Thyroid gland (tissue), 4 donors: ENCODE results near the gene KIFC3. TPM values are rescaled to one million over a fixed set of nuclear protein-coding genes. Genes with fewer than 3 reads are reported as not detected.
A peak's percentile ranks its signal among the peaks of the same experiment; 100 is the strongest.
"Not testable (repeated sequence)": the region's sequence is repeated elsewhere in the genome, so short reads cannot be mapped to it uniquely, and the experiment has no call there.

Source experiments
- DNase-seq, 2 donors: peaks; one replicate each; pipeline ENCODE4 v3.0.0-alpha.2; 2019
- H3K27ac ChIP-seq, 3 donors: fragments of 200-600 bp; sonication (generic); 1 replicate in 2 of 3; 2 replicates in 1 of 3; pipeline ENCODE4 v1.5.1; 2016 to 2019; ENCODE audit warnings: mild to moderate bottlenecking in 1 of 3, moderate library complexity in 1 of 3
- H3K27me3 ChIP-seq: fragments of 200-600 bp; sonication (generic); one replicate; pipeline ENCODE4 v1.5.1; 2019
- H3K36me3 ChIP-seq, 2 donors: fragments of 200-600 bp; sonication (generic); one replicate each; pipeline ENCODE4 v1.5.1; 2016 to 2019
- H3K4me1 ChIP-seq, 2 donors: fragments of 200-600 bp; sonication (generic); one replicate each; pipeline ENCODE4 v1.5.1; 2017 to 2019
- H3K4me3 ChIP-seq, 3 donors: fragments of 200-600 bp; sonication (generic); replicated peaks in 1 of 3; 1 replicate in 2 of 3; 2 replicates in 1 of 3; pipeline ENCODE4 v1.5.1; 2016; ENCODE audit warnings: mild to moderate bottlenecking in 1 of 3
- H3K9me3 ChIP-seq: fragments of 200-600 bp; sonication (generic); one replicate; pipeline ENCODE4 v1.5.1; 2017
- POLR2A ChIP-seq, 2 donors: fragments of 450-650 bp; IDR thresholded peaks; one replicate each; pipeline ENCODE4 v1.6.1; 2017; ENCODE audit warnings: antibody characterized with exemption in 2 of 2, mild to moderate bottlenecking in 2 of 2, moderate library complexity in 1 of 2
- WGBS, 2 donors: methylation state at CpG; one replicate each; pipeline ENCODE4 v1.1.5; 2017; 5-methylcytosine and 5-hydroxymethylcytosine counted together
- intact Hi-C: fragments of 100-400 bp; cut with DNase I; formaldehyde crosslinking; loops from one replicate; pipeline ENCODE4 v1.15.1; 2023
- total RNA-seq, 4 donors: library from RNA; depleted of rRNA; stranded (reverse); fragments of >200 nt; gene quantifications; one replicate each; pipeline ENCODE4 v1.2.3, GENCODE V29; 2016
- TF ChIP-seq, protein P1 (sequence below), 6 experiments: fragments of 200-600 bp in 3 of 6; fragments of 450-650 bp in 3 of 6; sonication (generic) in 3 of 6; IDR thresholded peaks; one replicate each; pipeline ENCODE4 v1.5.1; 2016 to 2019; ENCODE audit warnings: antibody characterized with exemption in 6 of 6, mild to moderate bottlenecking in 2 of 6, inconsistent platforms in 1 of 6, moderate library complexity in 1 of 6

KIFC3 gene
- total RNA-seq, 4 donors from 2014 or later, result 88.8 to 153 (median 132) TPM

- H3K27me3 ChIP-seq, result no peaks in the 10 kb centered on the region
- no peaks in the 10 kb centered on the region for H3K4me1 ChIP-seq
- DNase-seq, result peak; percentile 63 to 69
- no peak overlapping the region for H3K27ac ChIP-seq
- no peaks in the 10 kb centered on the region for H3K36me3 ChIP-seq
- intact Hi-C loops, result loop anchor here (10.0 kb wide), 1 partner anchor 145 kb away; no protein-coding TSS in a partner anchor
- no peak for TF ChIP-seq POLR2A (IDR thresholded peaks at IDR 0.05)
- TF ChIP-seq, protein P1, sequence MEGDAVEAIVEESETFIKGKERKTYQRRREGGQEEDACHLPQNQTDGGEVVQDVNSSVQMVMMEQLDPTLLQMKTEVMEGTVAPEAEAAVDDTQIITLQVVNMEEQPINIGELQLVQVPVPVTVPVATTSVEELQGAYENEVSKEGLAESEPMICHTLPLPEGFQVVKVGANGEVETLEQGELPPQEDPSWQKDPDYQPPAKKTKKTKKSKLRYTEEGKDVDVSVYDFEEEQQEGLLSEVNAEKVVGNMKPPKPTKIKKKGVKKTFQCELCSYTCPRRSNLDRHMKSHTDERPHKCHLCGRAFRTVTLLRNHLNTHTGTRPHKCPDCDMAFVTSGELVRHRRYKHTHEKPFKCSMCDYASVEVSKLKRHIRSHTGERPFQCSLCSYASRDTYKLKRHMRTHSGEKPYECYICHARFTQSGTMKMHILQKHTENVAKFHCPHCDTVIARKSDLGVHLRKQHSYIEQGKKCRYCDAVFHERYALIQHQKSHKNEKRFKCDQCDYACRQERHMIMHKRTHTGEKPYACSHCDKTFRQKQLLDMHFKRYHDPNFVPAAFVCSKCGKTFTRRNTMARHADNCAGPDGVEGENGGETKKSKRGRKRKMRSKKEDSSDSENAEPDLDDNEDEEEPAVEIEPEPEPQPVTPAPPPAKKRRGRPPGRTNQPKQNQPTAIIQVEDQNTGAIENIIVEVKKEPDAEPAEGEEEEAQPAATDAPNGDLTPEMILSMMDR (IDR thresholded peaks at IDR 0.05), result peak in 5 of 6 experiments; percentile 19 to 57 (median 53)
- 55 to 67% methylated on average over 3 of the region's 3 CpGs for WGBS, 2 donors
- no peaks in the 10 kb centered on the region for H3K9me3 ChIP-seq
- H3K4me3 ChIP-seq, result no peak overlapping the region
Observed at GRCh38 chr16:57720142-57720575, 82.1 kb downstream of the KIFC3 start.

- WGBS, 2 donors, result 94 to 98% methylated on average over 6 of the region's 6 CpGs
- intact Hi-C loops, result no loop called here
Observed at GRCh38 chr16:57714047-57714446, 88.2 kb downstream of the KIFC3 start.

DNA sequence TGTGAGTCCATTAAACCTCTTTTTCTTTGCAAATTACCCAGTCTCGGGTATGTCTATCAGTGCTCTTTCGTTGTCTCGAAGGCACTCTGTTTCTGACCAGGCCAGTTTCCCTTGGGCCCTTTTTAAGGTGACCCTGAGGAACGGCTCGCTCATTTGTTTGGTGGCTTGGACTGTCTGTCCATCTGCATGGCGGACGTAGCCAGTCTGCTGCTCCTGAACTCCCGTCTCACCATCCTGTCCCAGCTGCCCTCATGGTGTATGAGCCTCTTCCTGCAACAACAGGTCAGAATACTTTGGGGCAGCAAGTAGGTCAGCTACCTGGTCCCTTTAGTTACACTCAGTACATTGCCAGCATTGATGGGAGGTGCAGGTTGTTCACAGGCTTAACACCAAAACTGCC lies 88.7 kb downstream of the KIFC3 start:
- TF ChIP-seq, protein P1 (IDR thresholded peaks at IDR 0.05), result no peak
- TF ChIP-seq POLR2A (IDR thresholded peaks at IDR 0.05), result no peak
- WGBS, 2 donors, result 93 to 96% methylated on average over 8 of the region's 8 CpGs
- intact Hi-C loops, result no loop called here
- Histone ChIP-seq H3K27ac (no peak overlapping the region), H3K4me3 (no peak overlapping the region), H3K4me1 (no peaks in the 10 kb centered on the region), H3K9me3 (no peaks in the 10 kb centered on the region), H3K36me3 (no peaks in the 10 kb centered on the region), H3K27me3 (no peaks in the 10 kb centered on the region)
- DNase-seq, result no peak

More at GRCh38 chr16:57714047-57714446, 88.2 kb downstream of the KIFC3 start:
- Histone ChIP-seq H3K4me3 (no peak overlapping the region), H3K4me1 (no peaks in the 10 kb centered on the region), H3K27me3 (no peaks in the 10 kb centered on the region), H3K27ac (no peak overlapping the region), H3K9me3 (no peaks in the 10 kb centered on the region), H3K36me3 (no peaks in the 10 kb centered on the region)
- no peak for DNase-seq
- no peak for TF ChIP-seq POLR2A (IDR thresholded peaks at IDR 0.05)

GRCh38 chr16:57712569-57712968 lies 89.7 kb downstream of the KIFC3 start:
- H3K36me3 ChIP-seq, H3K27me3 ChIP-seq, H3K4me3 ChIP-seq, H3K9me3 ChIP-seq, intact Hi-C loops, H3K4me1 ChIP-seq, H3K27ac ChIP-seq, DNase-seq: not testable (repeated sequence)
- 84 to 85% methylated on average over 6 of the region's 6 CpGs for WGBS, 2 donors

GRCh38 chr16:57711993-57712392 lies 90.3 kb downstream of the KIFC3 start:
- DNase-seq, result no peak
- Histone ChIP-seq H3K27ac (no peak overlapping the region), H3K4me3 (no peak overlapping the region), H3K9me3 (no peaks in the 10 kb centered on the region), H3K4me1 (no peaks in the 10 kb centered on the region), H3K36me3 (no peaks in the 10 kb centered on the region), H3K27me3 (no peaks in the 10 kb centered on the region)
- intact Hi-C loops, result no loop called here
- TF ChIP-seq POLR2A (IDR thresholded peaks at IDR 0.05), result no peak
- TF ChIP-seq, protein P1 (IDR thresholded peaks at IDR 0.05), result no peak
- WGBS, 2 donors, result 93 to 94% methylated on average over 3 of the region's 3 CpGs

DNA sequence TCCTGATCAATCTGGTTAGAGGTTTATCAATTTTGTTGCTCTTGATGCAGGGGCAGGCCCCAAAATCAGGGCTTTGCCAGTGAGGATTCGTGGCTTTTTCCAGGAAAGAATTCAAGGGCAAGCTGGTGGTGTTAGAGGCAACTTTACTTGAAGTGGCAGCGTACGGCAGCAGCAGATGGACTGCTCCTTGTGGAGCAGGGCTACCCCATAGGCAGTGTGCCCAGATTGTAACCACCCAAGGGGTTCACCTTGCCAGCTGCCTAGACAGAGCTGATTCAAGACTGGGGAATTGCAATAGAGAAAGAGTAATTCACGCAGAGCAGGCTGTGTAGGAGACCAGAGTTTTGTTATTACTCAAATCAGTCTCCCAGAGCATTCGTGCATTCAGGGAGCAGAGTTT lies 90.9 kb downstream of the KIFC3 start:
- no peaks in the 10 kb centered on the region for H3K36me3 ChIP-seq
- intact Hi-C loops, result no loop called here
- H3K27me3 ChIP-seq, result no peaks in the 10 kb centered on the region
- H3K4me3 ChIP-seq, result no peak overlapping the region
- H3K4me1 ChIP-seq, result no peaks in the 10 kb centered on the region
- TF ChIP-seq, protein P1 (IDR thresholded peaks at IDR 0.05), result no peak
- no peak for TF ChIP-seq POLR2A (IDR thresholded peaks at IDR 0.05)
- no peak overlapping the region for H3K27ac ChIP-seq
- H3K9me3 ChIP-seq, result no peaks in the 10 kb centered on the region
- WGBS, 2 donors, result 87% methylated on average over 5 of the region's 5 CpGs
- no peak for DNase-seq
